ENCODE measurements around the gene TRAF3IP1.

The TRAF3IP1 gene

DNA sequence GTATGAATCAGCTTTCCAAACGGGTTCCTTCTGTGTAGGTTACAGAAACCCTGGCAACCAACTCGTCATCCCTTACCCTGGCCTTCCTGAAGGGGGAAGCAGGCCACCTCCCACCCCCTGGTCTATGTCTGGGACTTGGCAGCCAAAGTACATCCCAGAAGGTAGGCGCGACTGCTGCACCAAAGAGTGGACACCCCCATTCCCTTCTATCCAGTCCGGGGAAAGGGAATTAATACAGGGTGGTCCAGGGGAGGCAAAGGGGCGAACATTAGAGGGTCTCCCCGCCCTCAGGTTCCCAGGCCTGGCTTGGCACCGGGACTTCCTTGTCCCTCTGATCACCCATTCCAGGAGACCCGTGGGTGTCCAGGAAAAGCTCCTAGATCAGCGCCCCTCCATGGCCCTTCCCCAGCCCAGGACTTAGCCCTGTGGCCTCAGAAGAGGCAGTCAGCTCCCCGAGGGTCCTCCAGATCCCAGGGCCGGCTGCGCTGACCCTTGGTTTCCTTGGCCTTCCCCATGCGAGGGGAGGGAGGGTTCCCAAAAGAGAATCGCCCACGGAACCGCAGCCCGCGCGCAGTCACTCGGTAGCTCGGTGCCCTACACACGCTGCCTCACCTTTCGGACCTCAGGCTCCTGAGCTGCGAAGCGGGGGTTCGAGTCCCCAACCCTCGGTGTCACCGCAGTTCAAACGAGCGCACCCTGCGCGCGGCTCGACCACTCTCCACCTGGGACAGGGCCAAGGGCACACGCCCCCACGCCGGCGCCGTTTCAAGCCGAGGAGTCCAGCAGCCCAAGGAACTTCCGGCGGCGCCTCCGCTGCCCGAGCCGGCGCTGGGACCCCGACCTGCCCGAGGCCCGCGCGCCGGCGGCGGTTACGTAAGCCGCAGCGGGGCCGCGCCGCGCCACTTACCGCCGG, 32.3 kb upstream of the TRAF3IP1 start, which contains the start of gene PER2:
Gene PER2, minus strand, starts transcription at position 874 of the 913 bp plus-strand sequence. CDS start 10,674 bp downstream, outside the sequence.
- DNase-seq, result peak; percentile 33

GRCh38 chr2:238288650-238289573, 31.4 kb upstream of the TRAF3IP1 start:
- DNase-seq, result peak; percentile 94

DNA sequence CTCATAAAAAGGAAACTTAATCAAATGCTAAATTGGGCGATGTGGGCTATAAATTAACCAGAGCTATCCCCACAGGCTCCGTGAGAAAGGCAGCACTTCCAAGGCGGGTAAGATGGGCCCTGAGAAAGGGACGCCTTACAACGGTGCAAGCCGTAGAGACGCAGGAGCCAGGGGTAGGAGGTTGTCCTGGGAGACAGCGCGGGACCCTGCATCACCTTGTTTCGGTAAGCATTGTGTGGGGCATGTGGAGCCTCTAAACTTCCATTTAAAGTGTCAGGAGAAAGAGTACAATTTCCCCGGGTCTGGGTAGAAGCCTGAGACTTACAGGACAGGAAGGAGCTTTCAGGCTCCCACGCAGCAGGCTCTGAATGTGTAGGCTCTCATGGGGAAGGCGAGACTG, 30.7 kb upstream of the TRAF3IP1 start:
- DNase-seq, result no peak

DNA sequence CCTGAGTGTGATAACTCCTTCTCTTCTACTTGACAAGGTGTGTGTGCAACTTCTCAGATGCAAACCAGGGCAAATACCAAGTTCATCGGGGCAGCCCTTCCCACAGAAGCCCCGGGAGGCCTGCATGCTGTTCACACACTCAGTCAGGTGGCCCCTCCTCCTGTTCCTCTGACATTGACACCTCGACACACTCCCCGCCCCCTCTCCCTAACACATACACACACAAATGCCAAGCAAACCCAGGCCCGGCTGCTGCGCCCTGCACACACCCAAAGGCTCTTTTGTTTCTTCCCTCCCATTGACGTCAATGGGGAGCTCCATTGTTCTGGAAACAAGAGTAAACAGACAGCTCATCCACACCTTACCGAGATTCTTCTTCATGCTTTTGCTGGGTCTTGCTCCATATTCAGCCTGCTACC, 30.2 kb upstream of the TRAF3IP1 start:
- no peak for DNase-seq

- DNase-seq, result no peak
These were observed 29.4 kb upstream of the TRAF3IP1 start for GRCh38 chr2:238290715-238291549.

DNA sequence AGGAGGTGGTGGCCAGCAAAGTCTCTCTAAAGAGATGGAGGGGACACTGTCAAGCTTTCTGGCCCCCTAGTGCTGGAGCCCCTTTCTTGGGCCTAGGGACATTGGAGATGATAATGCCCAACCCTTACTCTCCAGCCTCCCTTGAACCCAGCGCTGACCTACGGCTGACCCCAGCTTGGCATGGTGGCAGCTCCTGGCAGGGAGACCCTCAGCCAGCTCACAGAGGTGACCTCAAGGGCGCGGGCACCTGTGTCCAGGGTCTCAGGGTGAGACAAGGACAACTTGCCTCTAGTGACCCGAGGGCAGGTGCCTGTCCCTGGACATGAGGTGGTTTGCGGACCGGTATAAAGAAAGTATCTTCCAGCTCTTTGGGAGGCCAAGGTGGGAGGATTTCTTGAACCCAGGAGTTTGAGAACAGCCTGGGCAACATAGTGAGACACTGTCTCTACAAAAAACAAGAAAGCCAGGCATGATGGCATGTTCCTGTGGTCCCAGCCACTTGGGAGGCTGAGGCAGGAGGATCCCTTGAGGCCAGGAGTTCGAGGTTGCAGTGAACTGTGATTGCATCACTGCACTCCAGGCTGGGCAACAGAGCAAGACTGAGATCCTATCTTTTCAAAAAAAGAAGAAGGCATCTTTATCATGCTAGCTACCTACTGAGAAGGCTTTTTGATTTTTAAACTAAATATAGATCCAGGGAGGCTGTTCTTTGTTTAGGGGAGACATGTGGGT, 28.6 kb upstream of the TRAF3IP1 start:
- DNase-seq, result no peak

- DNase-seq, result no peak
These were observed 26.3 kb upstream of the TRAF3IP1 start for GRCh38 chr2:238294046-238294392.

GRCh38 chr2:238294393-238295143, 25.8 kb upstream of the TRAF3IP1 start:
- DNase-seq, result no peak

- no peak for DNase-seq
These were observed 24.9 kb upstream of the TRAF3IP1 start for GRCh38 chr2:238295144-238296112.

GRCh38 chr2:238296638-238297457, 23.5 kb upstream of the TRAF3IP1 start:
- no peak for DNase-seq

GRCh38 chr2:238299803-238300202, 20.5 kb upstream of the TRAF3IP1 start:
- no peak for DNase-seq

- no peak for DNase-seq
These were observed 18.2 kb upstream of the TRAF3IP1 start for GRCh38 chr2:238302087-238302486.

- no peak for DNase-seq
These were observed 17.6 kb upstream of the TRAF3IP1 start for GRCh38 chr2:238302751-238303150.

GRCh38 chr2:238304116-238304515, 16.2 kb upstream of the TRAF3IP1 start:
- no peak for DNase-seq

DNA sequence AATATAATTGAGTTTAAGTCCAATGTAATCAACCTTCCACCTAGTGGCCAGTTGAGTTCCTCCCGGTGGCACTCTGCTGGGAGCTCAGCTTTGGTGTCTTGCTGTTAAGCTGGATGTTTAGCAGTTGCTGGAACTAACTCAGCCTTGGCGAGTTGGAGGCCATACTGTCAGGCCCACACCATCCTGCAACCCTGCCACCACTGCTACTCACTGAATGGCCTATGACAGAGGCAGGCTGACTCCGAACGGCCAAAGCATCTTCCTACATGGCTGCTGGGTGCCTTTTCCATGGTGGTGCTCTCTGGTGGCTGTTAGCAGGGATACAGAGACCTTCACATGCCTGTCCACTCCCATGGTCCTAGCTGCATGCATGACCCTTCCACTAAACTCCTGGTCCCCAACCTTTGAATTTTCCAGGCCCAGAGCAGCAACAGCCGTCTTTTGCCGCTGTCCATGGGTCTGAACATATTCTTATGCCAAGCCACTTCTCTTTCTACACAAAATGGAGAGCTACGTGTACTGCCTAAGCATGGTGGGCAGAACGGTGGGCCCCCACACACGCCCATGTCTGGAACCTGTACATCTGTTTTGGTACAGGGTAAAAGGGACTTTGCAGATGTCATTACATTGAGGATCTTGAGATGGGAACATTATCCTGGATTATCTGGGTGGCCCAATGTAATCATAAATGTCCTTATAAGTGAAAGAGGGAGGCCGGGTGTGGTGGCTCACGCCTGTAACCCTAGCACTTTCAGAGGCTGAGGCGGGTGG, 15.0 kb upstream of the TRAF3IP1 start:
- DNase-seq, result no peak

- no peak for DNase-seq
These were observed 14.2 kb upstream of the TRAF3IP1 start for GRCh38 chr2:238305965-238306671.

- no peak for DNase-seq
These were observed 13.7 kb upstream of the TRAF3IP1 start for GRCh38 chr2:238306672-238306998.

- DNase-seq, result no peak
These were observed 12.1 kb upstream of the TRAF3IP1 start for GRCh38 chr2:238308177-238308576.
